Measurements from ENCODE around the gene HHATL. TPM values are rescaled to one million over a fixed set of nuclear protein-coding genes. Genes with fewer than 3 reads are reported as not detected.

The HHATL gene
- total and polyA plus RNA-seq, 2 of the 8 experiments (the other 6 are each of a cell fraction or from before 2014, with no cell fraction given): 0.18 TPM; not detected in 1

- Histone ChIP-seq H3K79me1 (ENCODE audit: low read depth, low read length) (0 out of 2 replicates have a peak, but pooled peaks cover 2% of the 10 kb centered on the region), H2AFZ (ENCODE audit: low read length) (no peak overlapping the region), H2AK5ac (ENCODE audit: low read depth, low read length) (peak overlapping the region; percentile 65; the same call in 1 of the 2 replicates), H3K23ac (ENCODE audit: insufficient read length) (no peak overlapping the region), H3K4me1 (replicated peaks in 1 of 4; ENCODE audit: control insufficient read depth in 3 of 4, insufficient read depth in 4 of 4, low read length in 3 of 4) (peaks cover 6 to 42% (median 32%) of the 10 kb centered on the region in 4 experiments), H3K56ac (replicated peaks; ENCODE audit: insufficient read length, low read depth, low read length) (no peak overlapping the region), H3K36me3 (ENCODE audit: control insufficient read depth in 2 of 4, insufficient read depth in 4 of 4, low read length in 3 of 4) (peaks cover 0 to 12% (median 9%) of the 10 kb centered on the region in 4 experiments; a peak in 6 of 8 replicates), H3K9me3 (ENCODE audit: insufficient read depth in 2 of 2, low read depth in 1 of 2, low read length in 1 of 2) (no peaks in the 10 kb centered on the region), H2BK120ac (replicated peaks; ENCODE audit: low read depth, low read length) (no peak overlapping the region), H3K79me2 (ENCODE audit: control insufficient read depth in 1 of 2, insufficient read depth in 2 of 2, low read length in 2 of 2) (no peaks in the 10 kb centered on the region), H4K20me1 (replicated peaks in 1 of 2; ENCODE audit: control insufficient read depth in 1 of 2, insufficient read depth in 2 of 2, low read length in 2 of 2) (peaks cover 2 to 4% of the 10 kb centered on the region in 2 experiments), H3K9ac (replicated peaks in 1 of 4; ENCODE audit: extremely low read depth in 1 of 4, low read depth in 3 of 4, low read length in 3 of 4) (no peak overlapping the region), H3K14ac (ENCODE audit: insufficient read length) (no peak overlapping the region), H4K91ac (replicated peaks; ENCODE audit: insufficient read length, low read length) (peak overlapping the region; percentile 60), H3K27ac (ENCODE audit: low read depth, low read length) (no peak overlapping the region), H2BK20ac (ENCODE audit: low read length) (0 out of 2 replicates have a peak overlapping the region, but pooled peaks have one; percentile 72), H3K4ac (replicated peaks; ENCODE audit: insufficient read length, low read depth, low read length) (no peak overlapping the region), H2BK15ac (ENCODE audit: low read length) (peak overlapping the region; percentile 61; the same call in 1 of the 2 replicates), H2BK12ac (ENCODE audit: low read depth, low read length) (0 out of 2 replicates have a peak overlapping the region, but pooled peaks have one; percentile 39), H3K27me3 (replicated peaks in 1 of 4; ENCODE audit: control insufficient read depth in 3 of 4, extremely low read depth in 1 of 4, insufficient read depth in 3 of 4, low read length in 3 of 4) (no peaks in the 10 kb centered on the region), H4K8ac (ENCODE audit: extremely low read depth, insufficient read depth, low read length) (no peak overlapping the region; the same call in 1 of the 2 replicates), H3K23me2 (ENCODE audit: low read depth, low read length) (peaks cover 3% of the 10 kb centered on the region; the same call in 1 of the 2 replicates), H2BK5ac (ENCODE audit: low read depth, low read length) (0 out of 2 replicates have a peak overlapping the region, but pooled peaks have one; percentile 44), H3K4me2 (ENCODE audit: insufficient read depth in 1 of 2, low read depth in 2 of 2, low read length in 2 of 2) (peak overlapping the region in 1 of 2 experiments; percentile 6; a peak in 1 of 4 replicates), H3K18ac (ENCODE audit: extremely low read depth, low read length) (0 out of 2 replicates have a peak overlapping the region, but pooled peaks have one; percentile 27), H3K4me3 (ENCODE audit: extremely low read depth in 1 of 4, insufficient read depth in 2 of 4, low read depth in 3 of 4, low read length in 4 of 4) (no peak overlapping the region), H4K5ac (ENCODE audit: insufficient read length, low read depth, low read length) (no peak overlapping the region)
- peak in 1 of 2 experiments; percentile 52 for DNase-seq (ENCODE audit: low read depth in 1 of 2, low spot score in 2 of 2)
- ChIA-PET CTCF (ENCODE audit: partially characterized antibody) (interaction anchor here (0.7 to 4.3 kb wide), 15 partner anchors 9 to 401 kb away, joined by 3 to 31 read pairs (median 5); no protein-coding TSS in a partner anchor), POLR2A (ENCODE audit: partially characterized antibody) (interaction anchor here (0.7 to 3.6 kb wide), 18 partner anchors 8 to 381 kb away, joined by 3 to 14 read pairs (median 4); partner anchors contain the start of genes NKTR, SEC22C and SS18L2)
- TF ChIP-seq ZNF274 (IDR thresholded peaks at IDR 0.05; ENCODE audit: borderline replicate concordance, extremely low read depth, low read length) (no peak), USF2 (IDR thresholded peaks at IDR 0.05; ENCODE audit: low read length) (no peak)
- FAIRE-seq: no peak
- 79% methylated on average over 9 of the region's 9 CpGs; no CpG with 5 or more reads in 1 of the 2 experiments for WGBS, 2 experiments (ENCODE audit: extremely low coverage in 1 of 2, insufficient coverage in 1 of 2, insufficient read length in 1 of 2, insufficient replicate concordance in 2 of 2, low coverage in 1 of 2, low lambda C conversion rate in 2 of 2, missing lambda C conversion rate in 1 of 2)
Observed at GRCh38 chr3:42651248-42652091, 51.1 kb downstream of the HHATL start.
